SU-DHL-6 (cell line): ENCODE results near the gene PRTN3.

Experiments
- EZH2phosphoT487 ChIP-seq: fragments of 200-600 bp; sonication (generic), shearing (Covaris generic); conservative IDR thresholded peaks from 2 replicates; pipeline ENCODE4 v1.6.1; 2018; ENCODE audit warnings: mild to moderate bottlenecking, antibody characterized with exemption, low read length, moderate library complexity, mixed read lengths
- TF ChIP-seq, protein P1 (sequence below): fragments of 200-600 bp; sonication (generic); IDR thresholded peaks from one replicate; pipeline ENCODE4 v1.5.1; 2017; ENCODE audit warnings: antibody characterized with exemption, mild to moderate bottlenecking, low read length, moderate library complexity; ENCODE audit not compliant: insufficient read depth, poor library complexity, severe bottlenecking

DNA sequence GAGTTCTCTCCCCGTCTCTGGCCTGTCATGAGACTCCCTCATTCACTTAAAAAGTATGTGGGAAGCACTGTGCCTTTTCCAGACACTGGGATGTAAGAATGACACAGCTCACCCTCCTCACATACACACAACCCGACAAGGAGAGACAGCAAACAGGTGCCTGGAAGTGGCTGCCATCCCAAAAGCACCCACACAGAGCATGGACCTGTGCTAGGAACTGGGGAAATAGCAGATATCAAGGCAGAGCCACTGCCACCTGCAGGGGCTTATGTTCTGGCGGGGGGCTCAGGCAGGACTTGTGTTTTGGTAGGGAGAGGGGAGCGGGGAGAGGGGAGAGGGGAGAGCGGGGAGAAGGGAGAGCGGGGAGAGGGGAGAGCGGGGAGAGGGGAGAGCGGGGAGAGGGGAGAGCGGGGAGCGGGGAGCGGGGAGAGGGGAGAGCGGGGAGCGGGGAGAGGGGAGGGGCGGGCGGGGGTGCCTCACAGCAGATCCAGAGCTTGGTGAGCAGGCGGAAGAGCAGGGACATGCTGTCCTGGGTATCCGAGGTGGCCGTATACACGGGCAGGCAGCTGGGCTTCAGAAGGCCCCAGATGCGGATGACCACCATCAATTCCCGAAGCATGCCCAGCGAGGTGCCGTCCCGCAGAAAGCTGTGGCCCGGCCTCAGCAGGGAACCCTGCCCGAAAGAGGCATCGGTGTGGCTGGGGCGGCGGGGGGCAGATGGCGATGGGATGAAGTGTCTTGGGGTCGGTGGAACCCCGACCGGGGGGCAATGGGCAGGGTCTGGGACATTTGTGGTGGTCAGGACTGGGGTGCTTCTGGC, 30.9 kb downstream of the PRTN3 start:
- TF ChIP-seq, protein P1, sequence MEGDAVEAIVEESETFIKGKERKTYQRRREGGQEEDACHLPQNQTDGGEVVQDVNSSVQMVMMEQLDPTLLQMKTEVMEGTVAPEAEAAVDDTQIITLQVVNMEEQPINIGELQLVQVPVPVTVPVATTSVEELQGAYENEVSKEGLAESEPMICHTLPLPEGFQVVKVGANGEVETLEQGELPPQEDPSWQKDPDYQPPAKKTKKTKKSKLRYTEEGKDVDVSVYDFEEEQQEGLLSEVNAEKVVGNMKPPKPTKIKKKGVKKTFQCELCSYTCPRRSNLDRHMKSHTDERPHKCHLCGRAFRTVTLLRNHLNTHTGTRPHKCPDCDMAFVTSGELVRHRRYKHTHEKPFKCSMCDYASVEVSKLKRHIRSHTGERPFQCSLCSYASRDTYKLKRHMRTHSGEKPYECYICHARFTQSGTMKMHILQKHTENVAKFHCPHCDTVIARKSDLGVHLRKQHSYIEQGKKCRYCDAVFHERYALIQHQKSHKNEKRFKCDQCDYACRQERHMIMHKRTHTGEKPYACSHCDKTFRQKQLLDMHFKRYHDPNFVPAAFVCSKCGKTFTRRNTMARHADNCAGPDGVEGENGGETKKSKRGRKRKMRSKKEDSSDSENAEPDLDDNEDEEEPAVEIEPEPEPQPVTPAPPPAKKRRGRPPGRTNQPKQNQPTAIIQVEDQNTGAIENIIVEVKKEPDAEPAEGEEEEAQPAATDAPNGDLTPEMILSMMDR, result no peak
- no peak for TF ChIP-seq EZH2phosphoT487
